Fibroblast of gingiva (primary cell): Measurements from ENCODE around the gene OSMR.
"Not testable (repeated sequence)": the region's sequence is repeated elsewhere in the genome, so short reads cannot be mapped to it uniquely, and the experiment has no call there.

Source experiments
- DNase-seq: peaks from one replicate; pipeline ENCODE4 v3.0.0-alpha.2; 2011; ENCODE audit warnings: low read depth

OSMR gene

DNA sequence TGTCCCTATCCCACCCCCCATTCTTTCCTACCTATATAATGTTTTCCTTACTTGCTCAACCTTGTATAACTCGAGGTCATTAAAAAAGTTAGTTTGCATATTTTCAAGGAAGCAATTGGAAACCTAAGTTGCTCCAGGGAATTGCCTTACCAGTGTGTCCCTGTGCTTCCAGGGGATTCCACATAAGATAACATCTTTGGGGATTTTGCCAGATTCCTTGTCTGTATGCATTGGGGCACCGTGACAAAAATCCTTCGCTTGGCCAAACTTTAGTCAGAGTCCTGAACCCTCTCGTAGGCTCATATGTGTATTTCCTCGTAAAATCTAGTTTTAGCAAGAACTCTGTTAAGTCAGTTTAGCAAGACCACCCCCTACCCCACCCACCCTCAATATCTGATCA is 14.7 kb upstream of the OSMR start:
- no peak for DNase-seq

DNA sequence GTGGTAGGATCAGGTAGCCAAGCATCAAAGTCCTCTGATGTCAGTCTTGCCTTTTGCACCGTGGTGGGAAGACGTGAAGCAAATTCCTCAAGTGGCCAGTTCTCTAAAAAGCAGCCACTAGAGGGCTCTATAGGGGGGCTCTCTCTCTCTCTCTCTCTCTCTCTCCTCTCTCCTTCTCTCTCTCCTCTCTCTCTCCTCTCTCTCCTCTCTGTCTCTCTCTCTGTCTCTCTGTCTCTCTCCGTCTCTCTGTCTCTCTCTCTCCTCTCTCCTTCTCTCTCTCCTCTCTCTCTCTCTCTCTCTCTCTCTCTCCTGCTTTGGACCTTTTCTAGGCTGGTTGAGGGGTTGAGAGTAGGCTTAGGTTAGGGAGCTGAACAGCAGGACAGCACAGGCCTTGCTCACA is 13.9 kb upstream of the OSMR start:
- peak; percentile 44 for DNase-seq

DNA sequence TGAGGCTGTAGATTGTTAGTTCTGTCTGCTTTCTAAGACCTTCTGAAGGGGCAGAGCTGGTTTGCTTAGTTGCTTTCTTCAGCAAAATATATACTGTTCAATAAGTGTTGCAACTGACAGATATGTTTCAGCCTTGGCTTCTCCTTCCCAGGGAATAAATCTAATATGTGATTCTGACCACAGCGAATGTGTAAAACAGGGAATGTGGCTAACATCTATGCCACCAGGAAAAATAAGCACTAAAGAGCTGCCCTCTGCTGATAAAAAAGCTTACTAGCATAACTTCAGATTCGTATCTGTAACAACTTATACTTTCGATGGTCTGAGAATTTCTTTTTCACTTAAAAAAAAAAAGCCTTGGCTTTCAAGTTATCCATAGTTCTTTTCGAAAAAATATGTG is 13.0 kb upstream of the OSMR start:
- DNase-seq: no peak

DNA sequence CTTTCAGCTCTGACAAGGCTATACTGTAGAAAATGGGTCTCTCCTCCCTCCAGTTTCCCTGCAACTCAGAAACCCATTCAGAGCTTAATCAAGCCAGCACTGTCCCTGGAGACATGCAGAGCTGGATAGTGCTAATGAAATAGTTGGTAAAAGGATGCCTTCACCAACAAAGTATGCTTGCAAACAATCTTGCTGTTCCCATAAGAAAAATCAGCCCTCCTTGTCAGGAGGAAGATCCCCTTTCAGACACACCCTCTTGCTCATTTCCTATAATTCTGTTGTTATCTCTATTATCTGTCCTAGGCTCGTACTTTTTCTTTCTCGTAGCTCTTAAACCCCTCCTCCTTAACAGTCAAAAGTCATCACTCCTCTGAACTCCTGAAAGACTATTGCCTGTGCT is 9.9 kb upstream of the OSMR start:
- DNase-seq: peak; percentile 65

DNA sequence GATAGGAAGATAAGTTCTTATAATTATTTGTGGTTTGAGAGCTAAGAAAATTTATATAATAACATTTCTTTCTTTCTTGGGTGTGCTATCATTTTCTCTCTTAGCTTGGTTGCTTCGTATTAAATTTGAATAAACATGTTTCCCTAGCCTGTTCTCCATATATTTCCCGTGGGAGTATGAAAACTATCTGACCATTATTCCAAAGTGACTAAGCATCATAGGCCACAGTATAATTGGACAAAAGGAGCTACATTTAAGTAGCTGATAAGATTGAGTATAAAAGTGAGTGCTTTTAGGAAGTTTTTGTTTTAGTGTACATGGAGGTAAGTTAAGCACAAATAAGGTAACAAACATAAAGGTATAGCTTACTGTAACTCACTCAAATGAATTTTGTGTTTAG is 8.4 kb upstream of the OSMR start:
- no peak for DNase-seq

DNA sequence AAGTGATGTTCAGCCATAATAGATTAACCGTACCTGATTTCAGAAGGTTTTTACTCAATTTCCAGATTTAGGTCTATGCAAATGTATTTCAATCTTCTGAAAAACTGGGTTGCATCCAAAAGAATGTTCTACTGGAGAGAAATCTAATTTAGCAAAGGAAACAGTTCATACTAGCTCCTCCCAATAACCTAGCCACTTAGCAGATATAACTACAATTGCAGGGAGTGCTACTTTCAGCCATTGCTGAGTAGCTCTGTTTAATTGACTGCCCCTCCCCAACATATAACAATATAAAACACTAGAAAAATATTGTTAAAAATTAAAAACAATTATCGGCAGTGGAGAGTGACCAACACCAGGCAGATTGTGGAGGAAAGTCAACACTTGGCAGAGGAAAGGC is 7.9 kb upstream of the OSMR start:
- no peak for DNase-seq

DNA sequence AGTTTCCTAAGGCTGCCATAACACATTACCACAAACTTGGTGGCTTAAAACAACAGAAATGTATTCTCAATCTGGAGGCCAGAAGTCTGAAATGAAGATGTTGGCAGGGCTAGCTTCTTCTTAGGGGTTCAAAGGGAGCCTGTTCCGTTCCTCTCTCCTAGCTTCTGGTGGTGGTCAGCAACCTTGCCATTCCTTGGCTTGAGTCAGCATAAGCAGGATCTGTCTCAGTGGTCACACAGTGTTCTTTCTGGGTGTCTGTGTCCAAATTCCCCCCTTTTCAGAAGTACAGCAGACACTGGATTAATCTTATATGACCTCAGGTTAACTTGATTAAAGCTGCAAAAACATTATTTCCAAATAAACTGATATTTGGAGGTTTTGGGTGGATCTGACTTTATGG is 2.1 kb upstream of the OSMR start:
- no peak for DNase-seq

DNA sequence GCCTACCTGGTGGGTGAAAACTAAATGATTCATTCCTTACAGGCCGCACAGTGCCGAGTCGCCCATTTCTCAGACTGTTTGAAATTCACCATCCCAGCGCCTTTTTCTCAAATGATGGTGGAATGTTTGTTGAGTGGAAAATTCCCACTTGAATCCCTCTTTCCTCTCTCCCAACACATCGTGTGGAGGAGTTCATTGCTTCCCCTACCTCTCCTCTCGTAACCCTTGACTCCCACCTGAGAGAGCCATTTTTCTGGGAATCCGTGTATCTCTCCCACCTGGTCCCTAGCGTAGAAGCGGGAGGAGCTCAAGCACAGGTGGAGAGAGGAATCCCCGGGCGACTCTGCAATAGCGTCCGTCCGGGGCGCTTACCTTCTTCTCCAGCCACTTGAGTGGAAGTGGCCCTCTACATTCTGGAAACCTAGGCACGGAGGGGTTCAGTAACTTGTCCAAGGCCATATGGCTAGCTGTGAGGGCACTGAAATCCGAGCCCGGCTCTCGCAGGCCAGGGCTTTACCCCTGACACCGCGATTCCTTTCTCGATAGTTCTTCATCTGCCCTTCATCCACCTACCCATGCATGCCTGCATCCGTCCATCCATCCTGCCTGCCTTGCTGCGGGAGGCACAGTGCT is 683 bp downstream of the OSMR start:
- DNase-seq: no peak

DNA sequence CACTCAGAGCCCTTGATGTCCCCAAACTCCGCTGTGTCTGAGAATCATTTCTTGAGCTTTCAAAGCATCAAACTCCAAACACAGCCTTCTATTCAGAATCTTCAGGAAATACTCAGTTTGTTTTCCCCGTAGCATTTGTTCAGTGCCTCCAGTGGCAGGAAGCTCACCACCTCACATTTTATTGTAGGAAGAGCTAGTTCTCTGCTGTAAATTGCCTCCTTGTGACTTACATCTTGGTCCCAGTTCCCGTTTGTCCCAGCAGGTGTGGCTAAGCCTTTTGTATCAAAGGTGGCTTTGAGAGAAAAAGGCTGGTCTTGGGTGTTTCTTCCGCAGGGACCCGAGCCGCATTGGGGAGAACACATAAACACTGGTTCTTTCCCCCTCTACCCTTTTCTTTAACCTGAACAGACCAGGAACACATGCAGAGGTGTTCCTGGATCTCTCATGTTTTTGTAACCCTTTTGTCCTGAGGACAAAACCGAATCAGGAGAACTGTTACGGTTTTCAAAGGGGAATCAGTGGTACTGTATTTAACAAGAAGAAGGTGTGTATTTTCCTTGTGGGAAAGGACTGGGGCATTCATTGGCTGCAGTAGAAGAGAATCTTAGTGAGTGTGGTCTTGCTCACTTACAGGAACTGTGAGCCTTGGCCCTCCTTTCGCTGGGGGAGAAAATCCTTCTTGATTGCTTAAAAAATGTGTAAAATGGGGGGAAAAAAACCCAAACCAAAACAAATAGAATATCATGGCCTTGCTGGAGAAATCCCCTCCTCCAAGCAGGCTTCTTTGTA is 1.9 kb downstream of the OSMR start:
- no peak for DNase-seq

DNA sequence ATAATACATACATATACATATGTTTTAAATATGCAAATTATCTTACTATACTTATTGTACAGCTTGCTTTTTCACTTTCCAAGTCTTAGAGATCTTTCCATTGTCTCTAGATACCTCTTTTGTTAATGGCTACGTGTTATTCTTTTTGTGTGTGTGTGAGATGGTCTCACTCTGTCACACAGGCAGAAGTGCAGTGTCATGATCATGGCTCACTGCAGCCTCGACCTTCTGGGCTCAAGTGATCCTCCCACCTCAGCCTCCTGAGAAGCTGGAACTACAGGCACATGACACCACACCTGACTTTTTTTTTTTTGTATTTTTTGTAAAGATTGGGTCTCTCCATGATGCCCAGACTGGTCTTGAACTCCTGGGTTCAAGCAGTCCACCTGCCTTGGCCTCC is 2.8 kb downstream of the OSMR start:
- no peak for DNase-seq

DNA sequence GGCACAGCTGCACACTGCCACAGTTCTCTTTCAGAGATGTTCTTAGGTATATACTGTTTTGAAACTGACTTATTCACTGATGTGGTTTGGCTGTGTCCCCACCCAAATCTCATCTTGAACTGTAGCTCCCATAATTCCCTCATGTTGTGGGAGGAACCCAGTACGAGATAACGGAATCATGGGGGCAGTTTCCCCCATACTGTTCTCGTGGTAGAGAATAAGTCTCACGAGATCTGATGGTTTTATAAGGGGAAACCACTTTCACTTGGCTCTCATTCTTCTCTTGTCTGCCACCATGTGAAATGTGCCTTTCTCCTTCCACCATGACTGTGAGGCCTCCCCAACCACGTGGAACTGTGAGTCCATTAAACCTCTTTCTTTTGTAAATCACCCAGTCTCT is 5.8 kb downstream of the OSMR start:
- not testable (repeated sequence) for DNase-seq

DNA sequence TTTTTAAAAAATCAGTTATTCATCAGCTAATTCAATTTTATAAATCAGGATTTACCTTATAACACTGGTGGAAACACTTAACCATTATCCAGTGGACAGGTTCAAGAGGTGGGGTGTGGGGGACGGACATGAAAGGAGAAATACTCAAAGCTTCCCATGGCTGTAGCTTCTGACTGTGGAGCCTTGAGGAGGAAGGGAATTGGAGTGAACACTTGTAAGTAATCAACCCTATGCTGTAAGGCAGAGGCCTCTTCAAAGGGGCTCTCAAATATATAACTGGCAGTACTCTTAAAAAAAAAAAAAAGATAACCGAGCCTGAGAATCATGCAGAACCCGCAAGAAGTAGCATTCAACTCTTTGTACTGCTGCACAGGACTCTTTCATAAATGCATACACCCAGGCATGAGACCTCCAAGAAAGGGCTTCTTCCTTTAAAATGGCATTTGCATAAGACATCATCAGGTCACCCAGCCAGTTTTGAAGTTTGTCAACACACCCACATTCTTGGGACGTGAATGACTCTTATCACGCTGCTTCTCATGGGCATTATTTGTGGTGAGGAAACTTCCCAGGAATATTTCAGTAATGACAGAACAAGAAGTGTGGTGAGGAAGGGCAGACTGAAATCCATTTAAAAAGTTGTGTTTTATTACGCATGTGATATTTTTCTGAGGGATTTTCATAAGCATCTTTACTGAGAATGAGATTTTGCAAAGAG is 8.1 kb downstream of the OSMR start:
- peak; percentile 68 for DNase-seq

DNA sequence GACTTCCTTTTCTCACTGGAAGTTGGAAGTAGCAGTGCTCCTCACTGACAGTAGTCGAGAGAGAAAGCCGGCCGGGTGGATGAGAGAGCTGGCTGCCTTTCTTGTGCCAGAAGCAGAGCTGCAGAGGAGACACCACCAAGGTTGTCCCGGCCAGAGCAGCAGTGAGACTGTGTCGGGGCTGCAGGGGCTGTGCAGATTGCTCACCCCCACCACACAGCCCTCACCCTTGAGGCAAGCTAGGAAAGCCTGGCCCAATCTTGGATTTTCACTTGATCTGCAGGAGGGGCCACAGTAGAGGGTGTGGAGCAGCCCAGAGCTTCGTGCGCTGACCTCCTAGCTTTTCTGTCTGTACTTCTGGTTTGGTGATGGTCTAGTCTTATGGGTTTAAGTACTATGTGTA is 9.1 kb downstream of the OSMR start:
- DNase-seq: no peak

DNA sequence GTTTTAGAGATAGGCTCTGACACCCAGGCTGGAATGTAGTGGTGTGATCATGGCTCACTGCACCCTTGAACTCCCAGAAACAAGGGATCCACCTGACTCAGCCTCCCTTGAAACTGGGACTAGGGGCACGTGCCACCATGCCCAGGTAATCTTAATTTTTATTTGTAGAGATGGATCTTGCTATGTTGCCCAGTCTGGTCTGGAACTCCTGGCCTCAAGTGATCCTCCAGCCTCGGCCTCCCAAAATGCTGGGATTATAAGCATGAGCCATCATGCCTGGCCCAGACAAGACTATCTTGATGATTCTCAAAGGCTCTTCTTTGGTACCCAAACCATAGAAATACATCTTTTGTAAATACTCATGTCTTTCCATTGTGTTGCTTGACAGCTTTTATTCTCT is 10.8 kb downstream of the OSMR start:
- no peak for DNase-seq

DNA sequence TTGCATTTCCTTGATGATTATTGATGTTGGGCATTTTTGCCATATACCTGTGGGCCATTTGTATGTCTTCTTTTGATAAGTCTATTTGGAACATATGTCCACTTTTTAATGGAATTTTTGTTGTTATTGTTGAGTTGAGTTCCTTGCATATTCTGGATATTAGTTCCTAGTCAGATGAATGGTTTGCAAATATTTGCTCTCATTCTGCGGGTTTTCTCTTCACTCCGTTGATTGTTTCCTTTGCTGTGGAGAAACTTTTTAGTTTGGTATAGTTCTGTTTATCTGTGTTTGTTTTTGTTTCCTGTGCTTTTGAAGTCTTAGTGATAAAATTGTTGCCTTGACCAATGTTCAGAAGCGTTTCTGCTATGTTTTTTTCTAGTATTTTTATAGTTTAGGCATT is 13.0 kb downstream of the OSMR start:
- DNase-seq: no peak

DNA sequence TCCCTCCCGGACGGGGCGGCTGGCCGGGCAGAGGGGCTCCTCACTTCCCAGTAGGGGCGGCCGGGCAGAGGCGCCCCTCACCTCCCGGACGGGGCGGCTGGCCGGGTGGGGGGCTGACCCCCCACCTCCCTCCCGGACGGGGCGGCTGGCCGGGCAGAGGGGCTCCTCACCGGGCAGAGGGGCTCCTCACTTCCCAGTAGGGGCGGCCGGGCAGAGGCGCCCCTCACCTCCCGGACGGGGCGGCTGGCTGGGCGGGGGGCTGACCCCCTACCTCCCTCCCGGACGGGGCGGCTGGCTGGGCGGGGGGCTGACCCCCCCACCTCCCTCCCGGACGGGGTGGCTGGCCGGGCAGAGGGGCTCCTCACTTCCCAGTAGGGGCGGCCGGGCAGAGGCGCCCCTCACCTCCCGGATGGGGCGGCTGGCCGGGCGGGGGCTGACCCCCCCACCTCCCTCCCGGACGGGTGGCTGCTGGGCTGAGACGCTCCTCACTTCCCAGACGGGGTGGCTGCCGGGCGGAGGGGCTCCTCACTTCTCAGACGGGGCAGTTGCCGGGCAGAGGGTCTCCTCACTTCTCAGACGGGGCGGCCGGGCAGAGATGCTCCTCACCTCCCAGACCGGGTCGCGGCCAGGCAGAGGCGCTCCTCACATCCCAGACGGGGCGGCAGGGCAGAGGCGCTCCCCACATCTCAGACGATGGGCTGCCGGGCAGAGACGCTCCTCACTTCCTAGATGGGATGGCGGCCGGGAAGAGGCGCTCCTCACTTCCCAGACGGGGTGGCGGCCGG is 16.4 kb downstream of the OSMR start:
- not testable (repeated sequence) for DNase-seq

DNA sequence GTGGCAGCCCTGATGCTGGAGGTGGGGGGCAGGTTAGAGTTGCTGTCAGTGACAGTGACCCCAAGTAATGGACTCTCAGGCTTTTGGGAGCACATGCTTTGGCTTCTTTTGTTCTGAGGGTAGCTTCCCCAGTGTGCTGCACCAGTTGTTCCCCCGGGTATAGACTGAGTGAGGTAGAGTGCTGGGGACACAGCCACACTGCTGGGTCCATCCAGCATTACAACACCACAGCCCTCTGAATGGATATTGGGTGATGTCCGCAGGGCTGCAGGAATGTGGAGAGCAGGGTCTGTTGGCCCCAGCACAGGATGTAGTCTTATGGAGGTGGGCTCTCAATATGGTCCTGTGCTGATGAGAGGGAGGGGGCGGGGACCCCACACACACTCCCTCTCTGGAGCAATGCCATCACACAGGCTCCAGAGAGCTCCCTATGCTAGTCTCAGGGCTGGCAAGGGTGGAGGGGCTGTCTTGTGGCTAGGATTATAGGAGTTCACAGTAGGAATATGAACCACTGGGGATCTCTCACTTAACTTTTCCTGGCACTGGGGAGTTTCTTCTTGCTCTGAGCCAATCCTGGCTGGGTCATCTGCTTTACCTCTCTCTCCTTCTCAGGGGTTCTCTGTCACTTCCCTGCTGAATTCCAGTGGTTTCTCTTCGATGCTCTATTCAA is 20.7 kb downstream of the OSMR start:
- no peak for DNase-seq

DNA sequence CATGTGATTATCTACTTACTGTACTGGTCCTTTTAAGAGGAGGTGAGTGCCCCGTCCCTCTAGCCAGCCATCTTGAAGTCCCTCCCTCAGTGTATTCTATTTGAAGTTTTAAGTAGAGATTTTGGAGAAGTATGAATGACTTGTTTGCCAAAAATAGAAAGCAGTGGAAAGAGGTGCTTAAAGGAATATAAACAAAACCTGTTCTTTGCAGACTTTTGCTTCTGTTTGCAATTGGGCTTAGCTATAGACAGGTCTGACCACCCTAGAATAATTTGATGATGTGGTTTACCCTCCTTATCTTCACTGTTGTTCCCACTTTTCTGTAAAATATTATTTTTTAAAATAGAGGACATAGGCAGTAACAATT is 21.2 kb downstream of the OSMR start:
- DNase-seq: no peak

DNA sequence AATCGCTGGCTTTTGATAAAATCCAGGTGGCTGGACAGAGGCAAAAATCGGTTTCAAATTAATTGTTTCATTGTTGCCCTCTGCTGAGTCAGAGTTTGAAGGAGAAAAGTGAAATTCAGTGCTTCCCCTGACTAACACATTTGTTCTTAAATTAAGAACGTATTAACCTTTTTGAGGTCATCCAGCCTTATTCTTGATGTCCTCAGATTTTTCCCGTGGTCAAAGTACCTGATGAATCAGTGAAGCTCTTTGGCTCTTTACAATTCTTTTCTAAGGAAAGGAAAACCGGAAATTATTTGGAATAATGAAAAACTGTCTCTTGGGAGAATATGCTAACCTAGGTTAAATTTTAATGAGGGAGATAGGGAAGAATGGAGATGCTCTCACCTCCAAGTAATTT is 21.6 kb downstream of the OSMR start:
- DNase-seq: no peak

DNA sequence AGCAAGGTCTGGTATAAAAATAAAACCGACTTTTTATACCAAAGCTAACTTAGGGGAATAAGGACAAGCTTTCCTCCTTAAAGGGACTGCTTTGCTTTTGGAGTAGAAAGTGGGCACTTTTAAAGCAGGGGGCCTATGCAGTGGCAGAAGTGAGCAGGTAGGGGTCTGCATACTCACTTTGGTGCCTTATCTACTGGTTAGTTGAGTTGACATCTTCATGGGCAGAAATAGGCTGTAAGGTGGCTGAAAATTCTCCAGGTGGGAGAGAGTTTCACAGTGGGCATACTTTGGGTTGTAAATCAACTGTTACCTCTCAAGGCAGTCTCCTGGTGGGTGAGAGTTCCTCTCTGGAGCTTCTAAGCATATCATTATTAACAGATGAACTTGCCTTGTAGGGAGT is 24.8 kb downstream of the OSMR start:
- DNase-seq: no peak

DNA sequence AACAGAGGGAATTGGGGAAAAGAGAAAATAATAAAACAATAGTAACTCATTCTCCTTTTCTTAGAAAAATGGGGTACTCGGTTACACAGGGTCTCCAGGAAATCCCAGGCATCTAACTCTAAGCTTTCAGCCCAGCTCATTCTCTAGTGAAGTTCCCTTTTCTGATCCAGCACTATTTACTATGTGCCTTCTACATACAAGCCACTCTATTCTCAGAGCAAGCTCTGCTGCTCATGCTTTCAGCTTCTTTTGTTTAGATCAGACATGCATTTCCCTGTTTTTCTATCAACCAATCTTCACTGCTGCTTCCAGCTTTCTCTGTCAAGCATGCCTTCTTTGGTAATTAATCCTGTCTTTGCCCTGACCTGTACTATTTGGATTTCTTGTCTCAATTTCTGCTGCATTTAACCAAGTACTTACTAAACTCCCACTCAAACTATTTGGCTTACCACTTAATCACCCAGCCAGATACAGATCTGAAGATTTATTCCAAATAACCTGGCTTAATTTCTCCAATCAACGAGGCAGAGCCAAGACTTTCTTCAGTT is 25.3 kb downstream of the OSMR start:
- no peak for DNase-seq
